GM12801 (cell line): Measurements from ENCODE around the gene PIGU.

Source experiments
- TF ChIP-seq, protein P1 (sequence below): IDR thresholded peaks from one replicate; pipeline ENCODE4 v1.5.1; 2011; ENCODE audit warnings: control low read depth; ENCODE audit not compliant: insufficient read length; ENCODE audit errors: extremely low read depth

Gene PIGU

DNA sequence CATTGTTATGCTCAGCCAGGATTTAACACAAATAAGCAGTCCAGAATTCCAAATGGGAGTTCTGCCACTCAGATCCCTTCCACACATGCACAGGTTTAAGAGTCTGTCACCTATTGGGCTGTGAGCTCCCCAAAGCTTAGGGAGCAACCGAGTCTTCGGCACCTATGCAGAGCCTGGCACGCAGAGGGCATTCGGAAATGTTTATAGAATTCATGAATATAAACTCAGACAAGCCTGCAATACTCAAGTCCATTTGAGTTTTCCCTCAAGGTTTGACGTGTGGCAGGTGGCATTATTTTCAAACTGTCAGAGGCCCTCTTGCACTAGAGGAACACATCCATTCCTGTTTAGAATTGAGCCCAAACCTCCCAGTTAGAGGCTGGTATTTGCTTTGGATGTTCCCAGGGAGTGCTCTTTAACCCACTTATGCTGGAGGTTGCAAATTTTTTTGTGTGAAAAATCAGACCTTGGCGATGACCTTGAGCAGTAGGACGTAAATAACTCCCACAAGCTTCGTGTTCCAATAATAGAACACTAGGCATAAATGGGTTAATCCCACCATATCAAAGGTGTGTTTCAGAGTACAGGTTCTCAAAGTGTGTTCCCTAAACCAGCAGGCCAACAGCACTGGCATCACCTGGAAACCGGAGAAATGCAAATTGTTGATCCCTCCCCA, 90.3 kb downstream of the PIGU start:
- TF ChIP-seq, protein P1, sequence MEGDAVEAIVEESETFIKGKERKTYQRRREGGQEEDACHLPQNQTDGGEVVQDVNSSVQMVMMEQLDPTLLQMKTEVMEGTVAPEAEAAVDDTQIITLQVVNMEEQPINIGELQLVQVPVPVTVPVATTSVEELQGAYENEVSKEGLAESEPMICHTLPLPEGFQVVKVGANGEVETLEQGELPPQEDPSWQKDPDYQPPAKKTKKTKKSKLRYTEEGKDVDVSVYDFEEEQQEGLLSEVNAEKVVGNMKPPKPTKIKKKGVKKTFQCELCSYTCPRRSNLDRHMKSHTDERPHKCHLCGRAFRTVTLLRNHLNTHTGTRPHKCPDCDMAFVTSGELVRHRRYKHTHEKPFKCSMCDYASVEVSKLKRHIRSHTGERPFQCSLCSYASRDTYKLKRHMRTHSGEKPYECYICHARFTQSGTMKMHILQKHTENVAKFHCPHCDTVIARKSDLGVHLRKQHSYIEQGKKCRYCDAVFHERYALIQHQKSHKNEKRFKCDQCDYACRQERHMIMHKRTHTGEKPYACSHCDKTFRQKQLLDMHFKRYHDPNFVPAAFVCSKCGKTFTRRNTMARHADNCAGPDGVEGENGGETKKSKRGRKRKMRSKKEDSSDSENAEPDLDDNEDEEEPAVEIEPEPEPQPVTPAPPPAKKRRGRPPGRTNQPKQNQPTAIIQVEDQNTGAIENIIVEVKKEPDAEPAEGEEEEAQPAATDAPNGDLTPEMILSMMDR, result no peak

GRCh38 chr20:34585019-34585418, 91.9 kb downstream of the PIGU start:
- TF ChIP-seq, protein P1, result no peak

- TF ChIP-seq, protein P1, result no peak
Measured at GRCh38 chr20:34583544-34583943, 93.3 kb downstream of the PIGU start.

DNA sequence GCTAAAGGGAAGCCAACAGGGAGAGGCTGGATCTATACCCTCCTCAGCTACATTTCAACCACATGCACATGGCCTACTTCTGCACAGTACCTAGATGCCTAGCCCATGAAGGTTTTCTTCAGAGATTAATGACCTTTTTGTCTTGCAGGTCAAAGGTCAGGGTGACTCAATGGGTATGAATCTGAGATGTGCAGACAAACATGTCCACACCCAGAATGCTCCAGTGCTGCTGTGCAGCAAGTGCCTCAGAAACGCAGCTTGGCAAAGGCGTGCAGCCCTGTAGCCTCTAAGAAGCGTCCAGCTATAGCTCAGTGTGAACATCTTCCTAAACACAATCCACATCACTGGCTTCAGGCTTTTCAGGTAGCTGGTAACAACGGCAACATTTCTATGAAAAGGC, 94.0 kb downstream of the PIGU start:
- TF ChIP-seq, protein P1, result no peak

DNA sequence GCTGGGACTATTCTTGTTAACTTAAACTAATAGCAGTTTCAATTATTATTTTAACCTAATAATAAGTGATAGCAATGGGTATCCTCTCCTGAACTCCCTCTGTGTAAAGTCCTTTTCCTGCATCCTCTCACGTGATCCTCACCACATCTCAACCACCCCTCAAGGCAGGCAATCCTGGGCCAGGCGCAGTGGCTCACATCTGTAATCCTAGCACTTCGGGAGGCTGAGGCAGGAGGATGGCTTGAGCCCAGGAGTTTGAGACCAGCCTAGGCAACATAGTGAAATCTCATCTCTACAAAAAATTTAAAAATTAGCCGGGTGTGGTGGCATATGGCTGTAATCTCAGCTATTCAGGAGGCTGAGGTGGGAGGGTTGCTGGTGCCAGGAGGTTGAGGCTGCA, 94.7 kb downstream of the PIGU start:
- TF ChIP-seq, protein P1, result no peak

DNA sequence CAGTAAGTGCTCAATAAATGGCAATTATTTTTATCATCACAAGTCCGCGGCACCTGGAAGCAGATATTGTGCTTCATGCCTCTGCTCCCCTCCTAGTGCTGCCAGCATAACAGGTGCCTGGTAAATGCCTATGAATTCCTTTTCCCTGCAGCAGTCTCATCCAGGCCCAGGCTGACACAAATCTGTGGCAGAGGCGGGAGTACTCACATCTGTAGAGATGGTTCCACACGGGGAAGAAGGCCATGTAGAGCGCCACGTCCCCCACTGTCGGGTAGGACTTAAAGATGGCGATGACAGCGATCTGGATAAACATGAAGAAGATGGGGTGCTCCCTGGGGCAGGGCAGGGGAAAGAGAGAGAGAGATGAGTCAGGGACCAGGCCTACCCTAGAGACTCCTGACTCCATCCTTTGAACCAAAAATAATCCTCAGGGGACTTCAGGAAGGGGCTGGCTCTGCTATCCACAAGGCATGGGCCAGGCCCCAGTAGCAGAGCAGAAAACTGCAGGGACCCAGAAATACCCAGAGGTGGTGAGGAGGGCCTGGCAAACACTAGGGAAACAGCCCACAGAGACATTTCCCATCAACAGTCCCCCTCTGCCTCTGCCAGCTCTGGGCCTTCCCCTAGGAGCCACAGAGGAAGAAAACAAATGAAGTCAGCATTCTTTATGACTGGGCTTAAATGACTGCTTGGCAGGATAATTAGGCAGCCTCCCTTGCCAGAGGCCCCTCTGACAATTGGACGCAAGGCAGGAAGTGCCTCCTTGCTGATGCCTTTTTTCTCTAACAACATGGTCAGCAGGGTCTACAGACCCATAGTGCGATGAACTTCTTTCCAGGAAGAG, 95.3 kb downstream of the PIGU start:
- TF ChIP-seq, protein P1, result no peak

- TF ChIP-seq, protein P1, result no peak
Measured at GRCh38 chr20:34579979-34580940, 96.6 kb downstream of the PIGU start.
